ENCODE results near the gene RAB6C.
"Not testable (repeated sequence)": the region's sequence is repeated elsewhere in the genome, so short reads cannot be mapped to it uniquely, and the experiment has no call there.

DNA sequence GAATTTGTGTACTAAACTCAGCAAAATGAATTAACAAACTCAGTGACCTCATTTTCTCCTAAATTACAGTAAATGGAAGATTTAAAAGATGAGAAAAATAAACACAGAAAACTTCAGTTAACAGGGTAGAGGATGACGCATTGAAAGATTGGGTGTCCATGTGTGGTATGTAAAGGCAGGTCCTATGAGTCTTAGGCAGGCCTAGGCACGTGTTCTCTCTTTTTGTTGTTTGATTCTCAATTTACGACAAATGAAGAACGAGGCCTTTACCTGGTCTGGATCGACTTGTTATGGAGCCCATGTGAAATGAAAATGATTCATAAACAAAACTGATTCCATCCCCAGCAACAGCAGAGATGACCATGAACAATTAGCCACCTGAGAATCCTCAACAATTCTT lies 37.2 kb downstream of the RAB6C start:
- TF ChIP-seq ZNF274 (IDR thresholded peaks at IDR 0.05; ENCODE audit: low read depth, low read length); YY1 (IDR thresholded peaks at IDR 0.05; ENCODE audit: insufficient read depth, insufficient read length); SUZ12 (IDR thresholded peaks at IDR 0.05; ENCODE audit: extremely low read depth, insufficient read depth, insufficient read length): not testable (repeated sequence)

Data from NT2/D1 (cell line).